ENCODE data around the gene SLC34A1.

GRCh38 chr5:177425196-177425800 lies 41.1 kb downstream of the SLC34A1 start:
- no peak for TF ChIP-seq CTCF (IDR thresholded peaks at IDR 0.05)
- no peak for TF ChIP-seq EP300 (IDR thresholded peaks at IDR 0.05)
- TF ChIP-seq POLR2A (IDR thresholded peaks at IDR 0.05) = no peak

Data from upper lobe of left lung (tissue), 4 donors.